HepG2 (cell line): ENCODE results near the gene KBTBD13. TPM values are rescaled to one million over a fixed set of nuclear protein-coding genes. Genes with fewer than 3 reads are reported as not detected.
A peak's percentile ranks its signal among the peaks of the same experiment; 100 is the strongest.

Experiments
- ASH2L ChIP-seq: fragments of 300-600, 200-600 bp; sonication (generic); IDR thresholded peaks from 2 replicates; pipeline ENCODE4 v1.7.0; 2017; ENCODE audit warnings: low read depth, mild to moderate bottlenecking, moderate library complexity, mixed read lengths, low read length; ENCODE audit not compliant: insufficient read length
- E2F2 ChIP-seq: sonication (generic); formaldehyde crosslinking; IDR thresholded peaks from 2 replicates; pipeline ENCODE4 v1.4.0; 2020; ENCODE audit warnings: missing genetic modification reagents, borderline replicate concordance
- ELF3 ChIP-seq: IDR thresholded peaks from 2 replicates; pipeline ENCODE4 v1.6.1; 2016; ENCODE audit warnings: missing genetic modification reagents, missing compliant biosample characterization
- FOXO4 ChIP-seq: sonication (generic); formaldehyde crosslinking; conservative IDR thresholded peaks from 2 replicates; pipeline ENCODE4 v1.8.1; 2023; ENCODE audit warnings: missing genetic modification reagents
- MAFF ChIP-seq: IDR thresholded peaks from 2 replicates; pipeline ENCODE4 v1.6.1; 2011; ENCODE audit warnings: low read depth, low read length, improper control_type of control experiment
- MBNL3 ChIP-seq: fragments of 250-450 bp; sonication (Bioruptor Pico); conservative IDR thresholded peaks from 2 replicates; pipeline ENCODE4 v1.8.0; 2022; ENCODE audit warnings: mild to moderate bottlenecking, inconsistent platforms
- NCOA2 ChIP-seq: sonication (generic); formaldehyde crosslinking; IDR thresholded peaks from 2 replicates; pipeline ENCODE4 v1.8.0; 2022; ENCODE audit warnings: inconsistent platforms
- PAF1 ChIP-seq: IDR thresholded peaks from 2 replicates; pipeline ENCODE4 v1.6.1; 2016; ENCODE audit warnings: missing genetic modification reagents, missing compliant biosample characterization
- SIX1 ChIP-seq: sonication (generic); formaldehyde crosslinking; IDR thresholded peaks from 2 replicates; pipeline ENCODE4 v1.4.0; 2020; ENCODE audit warnings: missing genetic modification reagents, borderline replicate concordance
- TFDP2 ChIP-seq: sonication (generic); formaldehyde crosslinking; IDR thresholded peaks from 2 replicates; pipeline ENCODE4 v1.4.0; 2020; ENCODE audit warnings: missing genetic modification reagents
- ZBTB40 ChIP-seq, 2 experiments: fragments of 450-650 bp in 1 of 2; sonication (generic) in 1 of 2; formaldehyde crosslinking in 1 of 2; IDR thresholded peaks; 2 replicates each; pipeline versions ENCODE4 v1.6.1 to v1.8.0; 2016 to 2022; ENCODE audit warnings: antibody characterized with exemption in 1 of 2, mild to moderate bottlenecking in 1 of 2, missing genetic modification reagents in 1 of 2
- ZFAT ChIP-seq: sonication (generic); formaldehyde crosslinking; conservative IDR thresholded peaks from 2 replicates; pipeline ENCODE4 v1.8.1; 2023; ENCODE audit warnings: missing genetic modification reagents, inconsistent platforms
- ZNF207 ChIP-seq: fragments of 450-650 bp; IDR thresholded peaks from 2 replicates; pipeline ENCODE4 v1.6.1; 2016; ENCODE audit warnings: antibody characterized with exemption, borderline replicate concordance
- ZNF430 ChIP-seq: sonication (generic); formaldehyde crosslinking; IDR thresholded peaks from 2 replicates; pipeline ENCODE4 v1.9.0; 2021; ENCODE audit warnings: mild to moderate bottlenecking, missing genetic modification reagents
- polyA plus RNA-seq, 8 experiments: library from polyadenylated mRNA; depleted of rRNA in 3 of 8; stranded (reverse) in 7 of 8; unstranded in 1 of 8; fragments of >200 nt; fragmentation: Illumina TruSeq in 4 of 8; extraction: Trizol in 4 of 8; gene quantifications; 2 replicates each; pipeline versions ENCODE4 v1.2.1 to v1.2.3, GENCODE V29; 2011 to 2016; ENCODE audit warnings: low read depth in 4 of 8, missing spikeins in 1 of 8, mixed read lengths in 1 of 8; ENCODE audit not compliant: insufficient read depth in 1 of 8
- total RNA-seq, 5 experiments: library from RNA; depleted of rRNA; stranded (reverse); fragments of >200 nt; fragmentation: Illumina TruSeq; extraction: Trizol; gene quantifications; 2 replicates each; pipeline ENCODE4 v1.2.3, GENCODE V29; 2016; ENCODE audit warnings: low read depth in 1 of 5

Gene KBTBD13
- total and polyA plus RNA-seq, 2 of the 13 experiments (the other 11 are each of a cell fraction or from before 2014, with no cell fraction given) = not detected

- TF ChIP-seq ZBTB40 (IDR thresholded peaks at IDR 0.05) = no peak
- TF ChIP-seq ZBTB40 (CRISPR knock-in tag; IDR thresholded peaks at IDR 0.05) = peak; percentile 62; the same call in 1 of the 2 replicates
- peak; percentile 86 for TF ChIP-seq NCOA2 (CRISPR knock-in tag)
- no peak for TF ChIP-seq MBNL3 (CRISPR knock-in tag)
- TF ChIP-seq ASH2L = peak; percentile 76
- no peak for TF ChIP-seq MAFF
- peak; percentile 86 for TF ChIP-seq ZNF430 (CRISPR knock-in tag)
- no peak for TF ChIP-seq ZNF207
- no peak for TF ChIP-seq SIX1 (CRISPR knock-in tag)
- peak; percentile 72 for TF ChIP-seq ELF3 (CRISPR knock-in tag)
- no peak for TF ChIP-seq ZFAT
- TF ChIP-seq E2F2 (CRISPR knock-in tag) = no peak
- no peak for TF ChIP-seq PAF1
- no peak for TF ChIP-seq FOXO4
- no peak; the same call in 1 of the 2 replicates for TF ChIP-seq TFDP2 (CRISPR knock-in tag)
Observed at GRCh38 chr15:65044724-65045481, 31.6 kb upstream of the KBTBD13 start, which contains the start of gene SLC51B (continued).
